ENCODE data around the gene LRRC4C. TPM values are rescaled to one million over a fixed set of nuclear protein-coding genes. Genes with fewer than 3 reads are reported as not detected.

Gene LRRC4C
- total and polyA plus RNA-seq, 10 of the 15 experiments (the other 5 are each of a cell fraction or from before 2014, with no cell fraction given): 1.5 TPM; not detected in 9

GRCh38 chr11:40323241-40323640 is 1136.2 kb downstream of the LRRC4C start (continued):
- TF ChIP-seq SMARCA5 (IDR thresholded peaks at IDR 0.05): no peak
- TF ChIP-seq KDM1A (IDR thresholded peaks at IDR 0.05; ENCODE audit: borderline replicate concordance): no peak

GRCh38 chr11:40321537-40321936 is 1137.9 kb downstream of the LRRC4C start:
- no peak for FAIRE-seq
- WGBS (ENCODE audit: insufficient coverage, insufficient replicate concordance, low lambda C conversion rate, missing lambda C conversion rate): 6% methylated on average over 1 of the region's 1 CpG

More at GRCh38 chr11:40321537-40321936, 1137.9 kb downstream of the LRRC4C start:
- SMC1A ChIA-PET (ENCODE audit: uncharacterized antibody, unreplicated experiment): no interaction called here
- POLR2A ChIA-PET: interaction anchor here (0.7 kb wide), 1 partner anchor 22 kb away, joined by 3 read pairs; no protein-coding TSS in a partner anchor
- no peaks in the 10 kb centered on the region for H3K4me1 ChIP-seq (ENCODE audit: control insufficient read depth, insufficient read depth, low read length)
- no peaks in the 10 kb centered on the region for H3K79me2 ChIP-seq (ENCODE audit: control insufficient read depth, insufficient read depth, low read length)
- H4K20me1 ChIP-seq (ENCODE audit: control insufficient read depth, insufficient read depth): no peaks in the 10 kb centered on the region
- H2AFZ ChIP-seq (ENCODE audit: control insufficient read depth, low read depth, low read length): no peak overlapping the region
- BruUV-seq (replicated peaks): no TSS peak
- H3K9ac ChIP-seq (ENCODE audit: control insufficient read depth, insufficient read depth, low read length): no peak overlapping the region
- no peak overlapping the region for H3K4me2 ChIP-seq (ENCODE audit: control insufficient read depth, insufficient read depth)
- no peaks in the 10 kb centered on the region for H3K36me3 ChIP-seq (ENCODE audit: control insufficient read depth in 2 of 2, insufficient read depth in 2 of 2, low read length in 1 of 2)
- no peak overlapping the region for H3K4me3 ChIP-seq
- intact Hi-C loops (cut with micrococcal nuclease; ENCODE audit: unreplicated experiment) (no loop called here), in situ Hi-C loops (cut with MboI) (loop anchor here (25.0 kb wide), 1 partner anchor 1116 kb away; no protein-coding TSS in a partner anchor)
- TF ChIP-seq BCLAF1 (IDR thresholded peaks at IDR 0.05) (no peak), HCFC1 (IDR thresholded peaks at IDR 0.05; ENCODE audit: low read length) (no peak), ZNF207 (IDR thresholded peaks at IDR 0.05; ENCODE audit: borderline replicate concordance) (no peak), JUND (IDR thresholded peaks at IDR 0.05; ENCODE audit: low read depth, low read length) (no peak), NR2C2 (IDR thresholded peaks at IDR 0.05; ENCODE audit: borderline replicate concordance, control insufficient read depth, insufficient read length, low read depth) (no peak)
- no peaks in the 10 kb centered on the region for H3K9me3 ChIP-seq (replicated peaks; ENCODE audit: control insufficient read depth, insufficient read depth, low read length)
- RAD21 ChIA-PET (ENCODE audit: unreplicated experiment): no interaction called here
- CTCF ChIA-PET: no interaction called here
- ATAC-seq (no peak), DNase-seq (ENCODE audit: low read depth, low spot score) (no peak)
- H3K27me3 ChIP-seq (replicated peaks in 1 of 2; ENCODE audit: control insufficient read depth in 2 of 2, insufficient read depth in 2 of 2, low read length in 1 of 2): no peaks in the 10 kb centered on the region
- H3K27ac ChIP-seq (ENCODE audit: control insufficient read depth, insufficient read depth): no peak overlapping the region
